K562 (cell line): Measurements from ENCODE around the gene SERPINF2. TPM values are rescaled to one million over a fixed set of nuclear protein-coding genes. Genes with fewer than 3 reads are reported as not detected.

Experiments used
- ADNP ChIP-seq: fragments of 200-800 bp; sonication (Bioruptor generic); IDR thresholded peaks from 2 replicates; pipeline ENCODE4 v1.6.1; 2016; ENCODE audit warnings: missing genetic modification characterization, missing compliant biosample characterization
- HNRNPH1 ChIP-seq: fragments of 200-400 bp; formaldehyde crosslinking; optimal IDR thresholded peaks from 2 replicates; pipeline ENCODE3; 2017; ENCODE audit warnings: low read depth, mild to moderate bottlenecking, low read length, moderate library complexity
- PYGO2 ChIP-seq: fragments of 450-650 bp; IDR thresholded peaks from 2 replicates; pipeline ENCODE4 v1.6.1; 2016; ENCODE audit warnings: mild to moderate bottlenecking, missing genetic modification characterization, moderate library complexity, missing compliant biosample characterization
- SREBF1 ChIP-seq: fragments of 150-350 bp; IDR thresholded peaks from 2 replicates; pipeline ENCODE4 v1.6.1; 2014; ENCODE audit warnings: antibody characterized with exemption, low read depth, low read length, borderline replicate concordance
- YBX1 ChIP-seq: fragments of 450-650 bp; IDR thresholded peaks from 2 replicates; pipeline ENCODE4 v1.7.1; 2016; ENCODE audit warnings: mild to moderate bottlenecking
- polyA plus RNA-seq, 8 experiments: library from polyadenylated mRNA; depleted of rRNA in 4 of 8; stranded (reverse) in 5 of 8; unstranded in 3 of 8; fragments of >200 nt; fragmentation: Nextera tagmentation in 2 of 8; fragmentation: Illumina TruSeq in 1 of 8; extraction: Ambion mirVana in 2 of 8; extraction: Trizol in 1 of 8; gene quantifications; 2 replicates each; pipeline versions ENCODE4 v1.2.1 to v1.2.3, GENCODE V29; 2011 to 2014; ENCODE audit warnings: inconsistent platforms in 1 of 8, missing spikeins in 1 of 8
- total RNA-seq, 7 experiments: library from RNA; depleted of rRNA in 6 of 7; stranded (reverse); fragments of >200 nt in 6 of 7; fragmentation: Illumina TruSeq in 2 of 7; extraction: Trizol in 2 of 7; gene quantifications; 2 replicates each; pipeline versions ENCODE4 v1.2.1 to v1.2.3, GENCODE V29; 2011 to 2021; ENCODE audit warnings: low replicate concordance in 1 of 7
- TF ChIP-seq, protein P1 (sequence below): sonication (generic); formaldehyde crosslinking; IDR thresholded peaks from 2 replicates; pipeline ENCODE4 v1.8.1; 2023; ENCODE audit warnings: mild to moderate bottlenecking, missing genetic modification reagents
- TF ChIP-seq, protein P2 (sequence below): fragments of 200-400 bp; formaldehyde crosslinking; IDR thresholded peaks from 2 replicates; pipeline ENCODE4 v1.6.1; 2017; ENCODE audit warnings: mild to moderate bottlenecking, low read depth, low read length, moderate library complexity
- TF ChIP-seq, protein P3 (sequence below): fragments of 450-650 bp; IDR thresholded peaks from 2 replicates; pipeline ENCODE4 v1.6.1; 2018; ENCODE audit not compliant: partially characterized antibody
- TF ChIP-seq, protein P4 (sequence below): fragments of 450-650 bp; formaldehyde crosslinking; conservative IDR thresholded peaks from 2 replicates; pipeline ENCODE4 v1.4.0; 2022; ENCODE audit warnings: mild to moderate bottlenecking, missing genetic modification characterization

The SERPINF2 gene
- total and polyA plus RNA-seq, 9 of the 15 experiments (the other 6 are each of a cell fraction or from before 2014, with no cell fraction given), result 0.22 TPM; not detected in 8

DNA sequence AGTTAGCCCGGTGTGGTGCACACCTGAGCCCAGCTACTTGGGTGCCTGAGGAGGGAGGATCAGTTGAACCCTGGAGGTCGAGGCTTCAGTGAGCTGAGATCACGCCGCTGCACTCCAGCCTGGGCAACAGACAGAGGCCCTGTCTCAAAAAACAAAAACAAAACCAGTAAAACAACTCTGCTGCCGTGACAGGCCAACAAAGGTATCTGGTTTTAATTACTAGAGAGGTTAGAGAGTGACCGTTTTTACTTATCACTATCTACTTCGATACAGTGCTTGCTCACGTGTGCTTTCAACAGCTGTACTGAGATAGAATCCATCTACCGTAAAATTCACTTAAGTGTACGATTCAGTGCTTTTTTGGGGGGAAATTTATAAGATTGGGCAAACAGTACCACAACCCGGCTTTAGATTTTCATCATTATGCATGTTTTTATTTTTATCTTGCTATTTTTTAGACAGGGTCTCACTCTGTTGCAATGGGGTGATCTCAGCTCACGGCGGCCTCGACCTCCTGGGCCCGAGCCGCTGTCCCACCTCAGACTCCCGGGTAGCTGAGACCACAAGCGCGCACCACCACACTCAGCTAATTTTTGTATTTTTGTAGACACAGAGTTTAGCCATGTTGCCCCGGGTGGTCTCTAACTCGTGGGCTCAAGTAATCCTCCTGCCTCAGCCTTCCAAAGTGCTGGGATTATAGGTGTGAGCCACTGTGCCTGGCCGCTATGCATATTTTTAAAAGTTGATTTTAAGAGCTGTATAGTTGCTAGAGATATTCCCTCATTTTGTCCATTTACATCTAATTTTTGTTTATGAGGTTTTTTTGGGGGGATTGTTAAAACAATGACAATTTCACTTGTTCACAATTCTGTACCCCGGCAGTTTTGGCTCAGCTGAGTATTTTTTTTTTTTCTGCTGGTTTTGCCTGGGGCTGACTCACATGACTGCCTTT, 50.1 kb downstream of the SERPINF2 start (continued):
- TF ChIP-seq, protein P1, sequence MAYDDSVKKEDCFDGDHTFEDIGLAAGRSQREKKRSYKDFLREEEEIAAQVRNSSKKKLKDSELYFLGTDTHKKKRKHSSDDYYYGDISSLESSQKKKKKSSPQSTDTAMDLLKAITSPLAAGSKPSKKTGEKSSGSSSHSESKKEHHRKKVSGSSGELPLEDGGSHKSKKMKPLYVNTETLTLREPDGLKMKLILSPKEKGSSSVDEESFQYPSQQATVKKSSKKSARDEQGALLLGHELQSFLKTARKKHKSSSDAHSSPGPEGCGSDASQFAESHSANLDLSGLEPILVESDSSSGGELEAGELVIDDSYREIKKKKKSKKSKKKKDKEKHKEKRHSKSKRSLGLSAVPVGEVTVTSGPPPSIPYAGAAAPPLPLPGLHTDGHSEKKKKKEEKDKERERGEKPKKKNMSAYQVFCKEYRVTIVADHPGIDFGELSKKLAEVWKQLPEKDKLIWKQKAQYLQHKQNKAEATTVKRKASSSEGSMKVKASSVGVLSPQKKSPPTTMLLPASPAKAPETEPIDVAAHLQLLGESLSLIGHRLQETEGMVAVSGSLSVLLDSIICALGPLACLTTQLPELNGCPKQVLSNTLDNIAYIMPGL (CRISPR knock-in tag), result no peak
- TF ChIP-seq, protein P2, sequence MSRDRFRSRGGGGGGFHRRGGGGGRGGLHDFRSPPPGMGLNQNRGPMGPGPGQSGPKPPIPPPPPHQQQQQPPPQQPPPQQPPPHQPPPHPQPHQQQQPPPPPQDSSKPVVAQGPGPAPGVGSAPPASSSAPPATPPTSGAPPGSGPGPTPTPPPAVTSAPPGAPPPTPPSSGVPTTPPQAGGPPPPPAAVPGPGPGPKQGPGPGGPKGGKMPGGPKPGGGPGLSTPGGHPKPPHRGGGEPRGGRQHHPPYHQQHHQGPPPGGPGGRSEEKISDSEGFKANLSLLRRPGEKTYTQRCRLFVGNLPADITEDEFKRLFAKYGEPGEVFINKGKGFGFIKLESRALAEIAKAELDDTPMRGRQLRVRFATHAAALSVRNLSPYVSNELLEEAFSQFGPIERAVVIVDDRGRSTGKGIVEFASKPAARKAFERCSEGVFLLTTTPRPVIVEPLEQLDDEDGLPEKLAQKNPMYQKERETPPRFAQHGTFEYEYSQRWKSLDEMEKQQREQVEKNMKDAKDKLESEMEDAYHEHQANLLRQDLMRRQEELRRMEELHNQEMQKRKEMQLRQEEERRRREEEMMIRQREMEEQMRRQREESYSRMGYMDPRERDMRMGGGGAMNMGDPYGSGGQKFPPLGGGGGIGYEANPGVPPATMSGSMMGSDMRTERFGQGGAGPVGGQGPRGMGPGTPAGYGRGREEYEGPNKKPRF, result no peak
- TF ChIP-seq ADNP (tag), result peak; percentile 45; the same call in 1 of the 2 replicates
- TF ChIP-seq SREBF1, result no peak
- TF ChIP-seq PYGO2 (tag), result no peak
- TF ChIP-seq HNRNPH1, result no peak
- TF ChIP-seq, protein P3, sequence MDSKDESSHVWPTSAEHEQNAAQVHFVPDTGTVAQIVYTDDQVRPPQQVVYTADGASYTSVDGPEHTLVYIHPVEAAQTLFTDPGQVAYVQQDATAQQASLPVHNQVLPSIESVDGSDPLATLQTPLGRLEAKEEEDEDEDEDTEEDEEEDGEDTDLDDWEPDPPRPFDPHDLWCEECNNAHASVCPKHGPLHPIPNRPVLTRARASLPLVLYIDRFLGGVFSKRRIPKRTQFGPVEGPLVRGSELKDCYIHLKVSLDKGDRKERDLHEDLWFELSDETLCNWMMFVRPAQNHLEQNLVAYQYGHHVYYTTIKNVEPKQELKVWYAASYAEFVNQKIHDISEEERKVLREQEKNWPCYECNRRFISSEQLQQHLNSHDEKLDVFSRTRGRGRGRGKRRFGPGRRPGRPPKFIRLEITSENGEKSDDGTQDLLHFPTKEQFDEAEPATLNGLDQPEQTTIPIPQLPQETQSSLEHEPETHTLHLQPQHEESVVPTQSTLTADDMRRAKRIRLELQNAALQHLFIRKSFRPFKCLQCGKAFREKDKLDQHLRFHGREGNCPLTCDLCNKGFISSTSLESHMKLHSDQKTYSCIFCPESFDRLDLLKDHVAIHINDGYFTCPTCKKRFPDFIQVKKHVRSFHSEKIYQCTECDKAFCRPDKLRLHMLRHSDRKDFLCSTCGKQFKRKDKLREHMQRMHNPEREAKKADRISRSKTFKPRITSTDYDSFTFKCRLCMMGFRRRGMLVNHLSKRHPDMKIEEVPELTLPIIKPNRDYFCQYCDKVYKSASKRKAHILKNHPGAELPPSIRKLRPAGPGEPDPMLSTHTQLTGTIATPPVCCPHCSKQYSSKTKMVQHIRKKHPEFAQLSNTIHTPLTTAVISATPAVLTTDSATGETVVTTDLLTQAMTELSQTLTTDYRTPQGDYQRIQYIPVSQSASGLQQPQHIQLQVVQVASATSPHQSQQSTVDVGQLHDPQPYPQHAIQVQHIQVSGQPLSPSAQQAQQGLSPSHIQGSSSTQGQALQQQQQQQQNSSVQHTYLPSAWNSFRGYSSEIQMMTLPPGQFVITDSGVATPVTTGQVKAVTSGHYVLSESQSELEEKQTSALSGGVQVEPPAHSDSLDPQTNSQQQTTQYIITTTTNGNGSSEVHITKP, result peak; percentile 85
- TF ChIP-seq, protein P4, sequence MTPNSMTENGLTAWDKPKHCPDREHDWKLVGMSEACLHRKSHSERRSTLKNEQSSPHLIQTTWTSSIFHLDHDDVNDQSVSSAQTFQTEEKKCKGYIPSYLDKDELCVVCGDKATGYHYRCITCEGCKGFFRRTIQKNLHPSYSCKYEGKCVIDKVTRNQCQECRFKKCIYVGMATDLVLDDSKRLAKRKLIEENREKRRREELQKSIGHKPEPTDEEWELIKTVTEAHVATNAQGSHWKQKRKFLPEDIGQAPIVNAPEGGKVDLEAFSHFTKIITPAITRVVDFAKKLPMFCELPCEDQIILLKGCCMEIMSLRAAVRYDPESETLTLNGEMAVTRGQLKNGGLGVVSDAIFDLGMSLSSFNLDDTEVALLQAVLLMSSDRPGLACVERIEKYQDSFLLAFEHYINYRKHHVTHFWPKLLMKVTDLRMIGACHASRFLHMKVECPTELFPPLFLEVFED (CRISPR knock-in tag), result no peak
- no peak for TF ChIP-seq YBX1
